ENCODE results near the gene UFL1. TPM values are rescaled to one million over a fixed set of nuclear protein-coding genes. Genes with fewer than 3 reads are reported as not detected.
A peak's percentile ranks its signal among the peaks of the same experiment; 100 is the strongest.
"Not testable (repeated sequence)": the region's sequence is repeated elsewhere in the genome, so short reads cannot be mapped to it uniquely, and the experiment has no call there.

UFL1 gene
- total and polyA plus RNA-seq, 9 donors: 23.0 to 30.2 (median 25.2) TPM

GRCh38 chr6:96521306-96521643, 331 bp upstream of the UFL1 start:
- H3K27ac ChIP-seq (ENCODE audit: low read length): peak overlapping the region; percentile 99
- peaks cover 6% of the 10 kb centered on the region for H3K4me1 ChIP-seq (ENCODE audit: control insufficient read depth, insufficient read depth, low read length)
- no peaks in the 10 kb centered on the region for H3K27me3 ChIP-seq (ENCODE audit: control insufficient read depth, insufficient read depth, low read length)
- H3K4me3 ChIP-seq (ENCODE audit: low read length): peak overlapping the region; percentile 90
- H3K36me3 ChIP-seq (ENCODE audit: control insufficient read depth, insufficient read depth, low read length): peaks cover 3% of the 10 kb centered on the region
- no peaks in the 10 kb centered on the region for H3K9me3 ChIP-seq (replicated peaks; ENCODE audit: control insufficient read depth, low read depth, low read length)
- 0% methylated on average over 3 of the region's 8 CpGs for WGBS (ENCODE audit: insufficient coverage)
- DNase-seq: no peak

DNA sequence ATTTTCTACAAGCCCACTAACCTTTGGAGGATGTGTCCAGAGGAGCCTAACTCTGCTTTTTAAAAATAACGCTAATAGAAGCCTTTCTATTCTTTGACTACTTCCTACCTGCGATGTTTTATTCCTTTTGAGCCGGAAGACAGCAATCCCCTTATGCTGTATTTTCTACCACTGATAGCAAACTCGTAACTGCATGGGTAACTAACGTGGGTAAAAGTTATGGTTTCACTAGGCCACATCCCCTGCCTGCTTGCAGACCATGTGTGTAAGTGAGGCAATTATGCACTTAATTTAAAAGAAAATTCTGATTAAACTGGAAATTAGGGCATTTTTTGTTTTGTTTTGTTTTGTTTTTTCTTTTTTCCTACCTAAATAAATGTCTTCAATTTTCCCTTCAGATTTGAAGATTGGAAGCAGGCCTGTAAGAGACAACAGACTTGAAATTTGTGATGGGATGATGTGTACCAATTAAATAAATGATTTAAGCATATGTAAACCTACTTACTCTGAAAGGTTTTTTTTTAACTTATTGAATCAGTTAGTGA, 931 bp downstream of the UFL1 start:
- Histone ChIP-seq H3K9me3 (replicated peaks; ENCODE audit: control insufficient read depth, low read depth, low read length) (no peaks in the 10 kb centered on the region), H3K4me3 (ENCODE audit: low read length) (peak overlapping the region; percentile 90), H3K27me3 (ENCODE audit: control insufficient read depth, insufficient read depth, low read length) (no peaks in the 10 kb centered on the region), H3K36me3 (ENCODE audit: control insufficient read depth, insufficient read depth, low read length) (peaks cover 3% of the 10 kb centered on the region), H3K4me1 (ENCODE audit: control insufficient read depth, insufficient read depth, low read length) (peaks cover 6% of the 10 kb centered on the region), H3K27ac (ENCODE audit: low read length) (peak overlapping the region; percentile 99)
- DNase-seq: peak; percentile 49
- no CpG with 5 or more reads among the region's 5 CpGs for WGBS (ENCODE audit: insufficient coverage)

- H3K4me3 ChIP-seq (ENCODE audit: low read length): no peak overlapping the region
- WGBS (ENCODE audit: insufficient coverage): no CpG with 5 or more reads among the region's 3 CpGs
- no peaks in the 10 kb centered on the region for H3K4me1 ChIP-seq (ENCODE audit: control insufficient read depth, insufficient read depth, low read length)
- no peaks in the 10 kb centered on the region for H3K27me3 ChIP-seq (ENCODE audit: control insufficient read depth, insufficient read depth, low read length)
- no peak overlapping the region for H3K27ac ChIP-seq (ENCODE audit: low read length)
- no peak for DNase-seq
- H3K36me3 ChIP-seq (ENCODE audit: control insufficient read depth, insufficient read depth, low read length): peaks cover 22% of the 10 kb centered on the region
- H3K9me3 ChIP-seq (replicated peaks; ENCODE audit: control insufficient read depth, low read depth, low read length): no peaks in the 10 kb centered on the region
Observed at GRCh38 chr6:96528193-96528592, 6.6 kb downstream of the UFL1 start.

- H3K27ac ChIP-seq (ENCODE audit: low read length): no peak overlapping the region
- WGBS (ENCODE audit: insufficient coverage): 40% methylated on average over 1 of the region's 1 CpG
- no peak for DNase-seq
- H3K4me1 ChIP-seq (ENCODE audit: control insufficient read depth, insufficient read depth, low read length): no peaks in the 10 kb centered on the region
- H3K4me3 ChIP-seq (ENCODE audit: low read length): no peak overlapping the region
- no peaks in the 10 kb centered on the region for H3K9me3 ChIP-seq (replicated peaks; ENCODE audit: control insufficient read depth, low read depth, low read length)
- H3K36me3 ChIP-seq (ENCODE audit: control insufficient read depth, insufficient read depth, low read length): peaks cover 19% of the 10 kb centered on the region
- no peaks in the 10 kb centered on the region for H3K27me3 ChIP-seq (ENCODE audit: control insufficient read depth, insufficient read depth, low read length)
Observed at GRCh38 chr6:96532399-96532798, 10.8 kb downstream of the UFL1 start.

GRCh38 chr6:96537726-96538125, 16.1 kb downstream of the UFL1 start:
- no peaks in the 10 kb centered on the region for H3K4me1 ChIP-seq (ENCODE audit: control insufficient read depth, insufficient read depth, low read length)
- DNase-seq: no peak
- H3K36me3 ChIP-seq (ENCODE audit: control insufficient read depth, insufficient read depth, low read length): peaks cover 7% of the 10 kb centered on the region
- WGBS (ENCODE audit: insufficient coverage): no CpG with 5 or more reads among the region's 5 CpGs
- no peak overlapping the region for H3K4me3 ChIP-seq (ENCODE audit: low read length)
- no peaks in the 10 kb centered on the region for H3K9me3 ChIP-seq (replicated peaks; ENCODE audit: control insufficient read depth, low read depth, low read length)
- no peak overlapping the region for H3K27ac ChIP-seq (ENCODE audit: low read length)
- H3K27me3 ChIP-seq (ENCODE audit: control insufficient read depth, insufficient read depth, low read length): no peaks in the 10 kb centered on the region

- peak; percentile 18 for DNase-seq
- peaks cover 9% of the 10 kb centered on the region for H3K36me3 ChIP-seq (ENCODE audit: control insufficient read depth, insufficient read depth, low read length)
- H3K9me3 ChIP-seq (replicated peaks; ENCODE audit: control insufficient read depth, low read depth, low read length): no peaks in the 10 kb centered on the region
- no peak overlapping the region for H3K4me3 ChIP-seq (ENCODE audit: low read length)
- H3K27me3 ChIP-seq (ENCODE audit: control insufficient read depth, insufficient read depth, low read length): no peaks in the 10 kb centered on the region
- no peak overlapping the region for H3K27ac ChIP-seq (ENCODE audit: low read length)
- H3K4me1 ChIP-seq (ENCODE audit: control insufficient read depth, insufficient read depth, low read length): no peaks in the 10 kb centered on the region
Observed at GRCh38 chr6:96542702-96543101, 21.1 kb downstream of the UFL1 start.

- Histone ChIP-seq H3K4me3 (ENCODE audit: low read length) (no peak overlapping the region), H3K27ac (ENCODE audit: low read length) (no peak overlapping the region), H3K36me3 (ENCODE audit: control insufficient read depth, insufficient read depth, low read length) (peaks cover 14% of the 10 kb centered on the region), H3K27me3 (ENCODE audit: control insufficient read depth, insufficient read depth, low read length) (no peaks in the 10 kb centered on the region), H3K9me3 (replicated peaks; ENCODE audit: control insufficient read depth, low read depth, low read length) (no peaks in the 10 kb centered on the region), H3K4me1 (ENCODE audit: control insufficient read depth, insufficient read depth, low read length) (no peaks in the 10 kb centered on the region)
- DNase-seq: no peak
- WGBS (ENCODE audit: insufficient coverage): no CpG with 5 or more reads among the region's 3 CpGs
Observed at GRCh38 chr6:96545882-96546281, 24.3 kb downstream of the UFL1 start.

DNA sequence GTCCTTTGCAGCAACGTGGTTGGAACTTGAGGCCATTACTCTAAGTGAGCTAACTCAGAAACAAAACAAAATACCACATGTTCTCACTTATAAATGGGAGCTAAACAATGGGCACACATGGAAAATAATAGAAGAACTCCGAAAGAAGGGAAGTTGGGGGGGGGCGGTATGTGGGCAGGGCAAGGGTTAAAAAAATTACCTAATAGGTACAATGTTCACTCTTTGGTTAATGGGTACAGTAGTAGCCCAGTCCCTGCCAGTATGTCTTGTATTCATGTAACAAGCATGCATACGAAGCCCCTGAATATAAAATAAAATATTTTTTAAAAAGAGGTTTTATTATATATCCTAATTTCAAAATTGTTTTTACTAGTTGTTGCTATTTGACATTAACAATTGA, 26.0 kb downstream of the UFL1 start:
- WGBS (ENCODE audit: insufficient coverage): 100% methylated on average over 2 of the region's 4 CpGs
- Histone ChIP-seq H3K9me3 (replicated peaks; ENCODE audit: control insufficient read depth, low read depth, low read length) (no peaks in the 10 kb centered on the region), H3K36me3 (ENCODE audit: control insufficient read depth, insufficient read depth, low read length) (peaks cover 17% of the 10 kb centered on the region), H3K27ac (ENCODE audit: low read length) (no peak overlapping the region), H3K4me1 (ENCODE audit: control insufficient read depth, insufficient read depth, low read length) (no peaks in the 10 kb centered on the region), H3K27me3 (ENCODE audit: control insufficient read depth, insufficient read depth, low read length) (no peaks in the 10 kb centered on the region), H3K4me3 (ENCODE audit: low read length) (no peak overlapping the region)
- DNase-seq: no peak

GRCh38 chr6:96554558-96554957, 33.0 kb downstream of the UFL1 start:
- no peaks in the 10 kb centered on the region for H3K27me3 ChIP-seq (ENCODE audit: control insufficient read depth, insufficient read depth, low read length)
- no peak for DNase-seq
- no peak overlapping the region for H3K27ac ChIP-seq (ENCODE audit: low read length)
- peaks cover 20% of the 10 kb centered on the region for H3K36me3 ChIP-seq (ENCODE audit: control insufficient read depth, insufficient read depth, low read length)
- H3K4me1 ChIP-seq (ENCODE audit: control insufficient read depth, insufficient read depth, low read length): no peaks in the 10 kb centered on the region
- no peak overlapping the region for H3K4me3 ChIP-seq (ENCODE audit: low read length)
- no CpG with 5 or more reads among the region's 4 CpGs for WGBS (ENCODE audit: insufficient coverage)
- no peaks in the 10 kb centered on the region for H3K9me3 ChIP-seq (replicated peaks; ENCODE audit: control insufficient read depth, low read depth, low read length)

- H3K27ac ChIP-seq (ENCODE audit: low read length); H3K9me3 ChIP-seq (replicated peaks; ENCODE audit: control insufficient read depth, low read depth, low read length); H3K27me3 ChIP-seq (ENCODE audit: control insufficient read depth, insufficient read depth, low read length); H3K36me3 ChIP-seq (ENCODE audit: control insufficient read depth, insufficient read depth, low read length); DNase-seq; H3K4me3 ChIP-seq (ENCODE audit: low read length); H3K4me1 ChIP-seq (ENCODE audit: control insufficient read depth, insufficient read depth, low read length): not testable (repeated sequence)
- no CpG with 5 or more reads among the region's 2 CpGs for WGBS (ENCODE audit: insufficient coverage)
Observed at GRCh38 chr6:96559740-96560139, 38.1 kb downstream of the UFL1 start.

GRCh38 chr6:96562886-96563285, 41.3 kb downstream of the UFL1 start, which contains the start of gene FHL5:
Gene FHL5, plus strand, starts transcription at chr6:96563128. Its CDS starts 40,486 bp downstream, at chr6:96603614.
- Histone ChIP-seq H3K27ac (ENCODE audit: low read length) (no peak within 1 kb of the TSS), H3K4me1 (ENCODE audit: control insufficient read depth, insufficient read depth, low read length) (no peaks in the 10 kb centered on the region), H3K36me3 (ENCODE audit: control insufficient read depth, insufficient read depth, low read length) (no peaks in the 10 kb centered on the region), H3K27me3 (ENCODE audit: control insufficient read depth, insufficient read depth, low read length) (no peaks in the 10 kb centered on the region), H3K9me3 (replicated peaks; ENCODE audit: control insufficient read depth, low read depth, low read length) (no peaks in the 10 kb centered on the region), H3K4me3 (ENCODE audit: low read length) (no peak within 1 kb of the TSS)
- WGBS (ENCODE audit: insufficient coverage): 27% methylated on average over 2 of the region's 3 CpGs
- DNase-seq: peak; percentile 17
